ENCODE results near the gene TRIM72.

- TF ChIP-seq CTCF (IDR thresholded peaks at IDR 0.05), result no peak
- no peak for TF ChIP-seq POLR2A (IDR thresholded peaks at IDR 0.05)
These were observed 11.3 kb downstream of the TRIM72 start for GRCh38 chr16:31225193-31225592.
